HepG2 (cell line): ENCODE results near the gene PKMYT1. TPM values are rescaled to one million over a fixed set of nuclear protein-coding genes. Genes with fewer than 3 reads are reported as not detected.

ENCODE experiments used
- HOXA7 ChIP-seq: sonication (generic); formaldehyde crosslinking; IDR thresholded peaks from 2 replicates; pipeline ENCODE4 v1.8.1; 2022; ENCODE audit warnings: mild to moderate bottlenecking, missing genetic modification reagents, moderate library complexity
- MNT ChIP-seq: fragments of 450-650 bp; IDR thresholded peaks from 2 replicates; pipeline ENCODE4 v1.6.1; 2016
- PTBP1 ChIP-seq: fragments of 200-400 bp; formaldehyde crosslinking; IDR thresholded peaks from 2 replicates; pipeline ENCODE4 v1.6.1; 2018; ENCODE audit warnings: low read length, low read depth; ENCODE audit not compliant: poor library complexity, severe bottlenecking
- ZBTB43 ChIP-seq: sonication (generic); formaldehyde crosslinking; conservative IDR thresholded peaks from 2 replicates; pipeline ENCODE4 v1.4.0; 2020; ENCODE audit warnings: missing genetic modification reagents
- ZFP36L1 ChIP-seq: sonication (generic); formaldehyde crosslinking; IDR thresholded peaks from 2 replicates; pipeline ENCODE4 v1.8.0; 2022; ENCODE audit warnings: mild to moderate bottlenecking, missing genetic modification reagents, moderate library complexity
- ZNF407 ChIP-seq: sonication (generic); formaldehyde crosslinking; IDR thresholded peaks from one replicate; pipeline ENCODE4 v1.5.1; 2020; ENCODE audit warnings: mild to moderate bottlenecking, missing genetic modification reagents; ENCODE audit errors: not compliant biosample characterization
- ZNF546 ChIP-seq: sonication (generic); formaldehyde crosslinking; conservative IDR thresholded peaks from 2 replicates; pipeline ENCODE4 v1.8.1; 2023; ENCODE audit warnings: mild to moderate bottlenecking, missing genetic modification reagents
- ZNF710 ChIP-seq: sonication (generic); formaldehyde crosslinking; IDR thresholded peaks from 2 replicates; pipeline ENCODE4 v1.5.0; 2020; ENCODE audit warnings: mild to moderate bottlenecking, missing genetic modification reagents, borderline replicate concordance
- ZUFSP ChIP-seq: sonication (generic); formaldehyde crosslinking; IDR thresholded peaks from 2 replicates; pipeline ENCODE4 v1.9.0; 2021; ENCODE audit warnings: missing genetic modification reagents, mild to moderate bottlenecking, borderline replicate concordance
- polyA plus RNA-seq, 8 experiments: library from polyadenylated mRNA; depleted of rRNA in 3 of 8; stranded (reverse) in 7 of 8; unstranded in 1 of 8; fragments of >200 nt; fragmentation: Illumina TruSeq in 4 of 8; extraction: Trizol in 4 of 8; gene quantifications; 2 replicates each; pipeline versions ENCODE4 v1.2.1 to v1.2.3, GENCODE V29; 2011 to 2016; ENCODE audit warnings: low read depth in 4 of 8, missing spikeins in 1 of 8, mixed read lengths in 1 of 8; ENCODE audit not compliant: insufficient read depth in 1 of 8
- total RNA-seq, 5 experiments: library from RNA; depleted of rRNA; stranded (reverse); fragments of >200 nt; fragmentation: Illumina TruSeq; extraction: Trizol; gene quantifications; 2 replicates each; pipeline ENCODE4 v1.2.3, GENCODE V29; 2016; ENCODE audit warnings: low read depth in 1 of 5

Gene PKMYT1
- total and polyA plus RNA-seq, 2 of the 13 experiments (the other 11 are each of a cell fraction or from before 2014, with no cell fraction given) = 7.0 to 27.8 TPM

- TF ChIP-seq ZNF710 (CRISPR knock-in tag) (peak; percentile 12), MNT (no peak), ZNF546 (peak; percentile 82; the same call in 1 of the 2 replicates), ZBTB43 (0 out of 2 replicates have a peak, but pooled peaks have one; percentile 32), ZNF407 (CRISPR knock-in tag) (no peak), HOXA7 (no peak), PTBP1 (no peak), ZFP36L1 (CRISPR knock-in tag) (peak; percentile 76; the same call in 1 of the 2 replicates), ZUFSP (CRISPR knock-in tag) (no peak)
These were observed 40.6 kb upstream of the PKMYT1 start (continued) for GRCh38 chr16:3020604-3021448.
